H1 (cell line): ENCODE measurements around the gene SNX15. TPM values are rescaled to one million over a fixed set of nuclear protein-coding genes. Genes with fewer than 3 reads are reported as not detected.

Experiments used
- TAF1 ChIP-seq: IDR thresholded peaks from 2 replicates; pipeline ENCODE4 v1.6.1; 2011; ENCODE audit warnings: mild to moderate bottlenecking, low read depth, low read length
- polyA plus RNA-seq, 7 experiments: library from polyadenylated mRNA; depleted of rRNA in 3 of 7; stranded (reverse) in 5 of 7; unstranded in 2 of 7; fragments of >200 nt in 5 of 7; fragments of 200-250 nt in 2 of 7; gene quantifications; 1 replicate in 5 of 7; 2 replicates in 1 of 7; 4 replicates in 1 of 7; pipeline versions ENCODE4 v1.2.1 to v1.2.3, GENCODE V29; 2011 to 2013; ENCODE audit warnings: missing spikeins in 2 of 7, mixed read lengths in 2 of 7
- total RNA-seq: library from RNA; stranded (reverse); fragmentation: NEBNext Ultra II Directional; extraction: Animal tissue kit (Norgen Biotek cat#: 25700); gene quantifications from 2 replicates; pipeline ENCODE4 v1.2.1, GENCODE V29; 2021

SNX15 gene
- total and polyA plus RNA-seq, 2 of the 8 experiments (the other 6 are each of a cell fraction or from before 2014, with no cell fraction given): 13.0 to 18.3 TPM

GRCh38 chr11:65065851-65066250, 38.6 kb downstream of the SNX15 start (continued):
- TF ChIP-seq TAF1: no peak
